Nephron progenitor cell (in vitro differentiated cells): Measurements from ENCODE around the gene OPN1SW.
A peak's percentile ranks its signal among the peaks of the same experiment; 100 is the strongest.

ENCODE experiments used
- DNase-seq: peaks from one replicate; pipeline ENCODE4 v3.0.0; 2021
- H3K27ac Mint-ChIP-seq: 2 replicates; pipeline ENCODE4 v1.8.0; 2021; ENCODE audit warnings: mild to moderate bottlenecking, moderate library complexity, mixed read lengths
- H3K27me3 Mint-ChIP-seq: 2 replicates; pipeline ENCODE4 v1.8.0; 2021; ENCODE audit warnings: mild to moderate bottlenecking, low read depth, mixed read lengths; ENCODE audit not compliant: poor library complexity
- H3K36me3 Mint-ChIP-seq: 2 replicates; pipeline ENCODE4 v1.8.0; 2021; ENCODE audit warnings: low read depth, mixed read lengths
- H3K4me1 Mint-ChIP-seq: 2 replicates; pipeline ENCODE4 v1.8.0; 2021; ENCODE audit warnings: mixed read lengths
- H3K4me3 Mint-ChIP-seq: 2 replicates; pipeline ENCODE4 v1.8.0; 2021; ENCODE audit warnings: mild to moderate bottlenecking, moderate library complexity, mixed read lengths
- H3K9me3 Mint-ChIP-seq: 2 replicates; pipeline ENCODE4 v1.8.0; 2021; ENCODE audit warnings: mild to moderate bottlenecking, moderate library complexity, mixed read lengths
- TF ChIP-seq, protein P1 (sequence below): fragments of 200-600 bp; sonication (generic); IDR thresholded peaks from 2 replicates; pipeline ENCODE4 v1.5.0; 2021; ENCODE audit warnings: antibody characterized with exemption

The OPN1SW gene

GRCh38 chr7:128805225-128805624 lies 29.6 kb upstream of the OPN1SW start:
- Mint-ChIP-seq H3K36me3 (peaks cover 55% of the 10 kb centered on the region), H3K4me3 (no peak overlapping the region), H3K4me1 (peaks cover 16% of the 10 kb centered on the region), H3K9me3 (no peaks in the 10 kb centered on the region), H3K27me3 (no peaks in the 10 kb centered on the region), H3K27ac (no peak overlapping the region)
- no peak for DNase-seq
- TF ChIP-seq, protein P1, sequence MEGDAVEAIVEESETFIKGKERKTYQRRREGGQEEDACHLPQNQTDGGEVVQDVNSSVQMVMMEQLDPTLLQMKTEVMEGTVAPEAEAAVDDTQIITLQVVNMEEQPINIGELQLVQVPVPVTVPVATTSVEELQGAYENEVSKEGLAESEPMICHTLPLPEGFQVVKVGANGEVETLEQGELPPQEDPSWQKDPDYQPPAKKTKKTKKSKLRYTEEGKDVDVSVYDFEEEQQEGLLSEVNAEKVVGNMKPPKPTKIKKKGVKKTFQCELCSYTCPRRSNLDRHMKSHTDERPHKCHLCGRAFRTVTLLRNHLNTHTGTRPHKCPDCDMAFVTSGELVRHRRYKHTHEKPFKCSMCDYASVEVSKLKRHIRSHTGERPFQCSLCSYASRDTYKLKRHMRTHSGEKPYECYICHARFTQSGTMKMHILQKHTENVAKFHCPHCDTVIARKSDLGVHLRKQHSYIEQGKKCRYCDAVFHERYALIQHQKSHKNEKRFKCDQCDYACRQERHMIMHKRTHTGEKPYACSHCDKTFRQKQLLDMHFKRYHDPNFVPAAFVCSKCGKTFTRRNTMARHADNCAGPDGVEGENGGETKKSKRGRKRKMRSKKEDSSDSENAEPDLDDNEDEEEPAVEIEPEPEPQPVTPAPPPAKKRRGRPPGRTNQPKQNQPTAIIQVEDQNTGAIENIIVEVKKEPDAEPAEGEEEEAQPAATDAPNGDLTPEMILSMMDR = no peak

GRCh38 chr7:128804484-128804883 lies 28.9 kb upstream of the OPN1SW start:
- TF ChIP-seq, protein P1 = no peak
- Mint-ChIP-seq H3K27ac (peak overlapping the region; percentile 91), H3K36me3 (peaks cover 55% of the 10 kb centered on the region), H3K9me3 (no peaks in the 10 kb centered on the region), H3K4me3 (no peak overlapping the region), H3K4me1 (peaks cover 20% of the 10 kb centered on the region), H3K27me3 (no peaks in the 10 kb centered on the region)
- DNase-seq = no peak

DNA sequence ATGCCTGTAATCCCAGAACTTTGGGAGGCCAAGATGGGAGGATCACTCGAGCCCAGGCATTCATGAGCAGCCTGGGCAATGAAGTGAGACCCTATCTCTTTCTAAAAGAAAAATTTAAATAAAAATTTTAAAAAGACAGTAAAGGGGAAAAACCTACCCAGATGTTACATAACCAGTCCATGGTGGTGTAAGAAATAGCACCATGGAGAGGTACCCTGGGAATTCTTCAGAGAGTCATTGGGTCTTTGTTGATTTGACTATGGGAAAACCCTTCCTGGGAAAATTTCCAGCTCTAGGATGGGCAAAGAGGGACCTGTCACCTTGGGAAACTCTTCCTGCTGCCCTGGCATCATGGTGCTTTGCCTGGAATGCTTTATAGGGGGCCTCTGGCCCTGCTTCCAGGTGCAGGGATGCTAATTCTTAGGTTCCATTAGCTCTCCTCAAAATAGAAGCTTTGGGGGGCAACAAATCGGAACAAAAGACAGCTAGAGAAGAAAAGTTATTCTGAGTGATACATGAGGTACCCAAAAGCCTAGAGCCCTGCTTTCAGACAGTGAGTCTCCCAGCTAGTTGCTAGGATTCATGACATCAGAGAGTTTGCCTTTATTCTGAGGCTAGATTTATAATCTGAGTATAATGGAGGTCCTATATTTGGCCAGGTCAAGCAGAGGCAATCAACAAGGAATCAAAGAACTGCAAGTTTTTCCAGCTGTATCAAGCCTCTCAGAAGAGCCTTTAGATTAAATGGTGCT lies 26.2 kb upstream of the OPN1SW start:
- H3K9me3 Mint-ChIP-seq = peaks cover 5% of the 10 kb centered on the region
- TF ChIP-seq, protein P1 = no peak
- no peak for DNase-seq
- no peak overlapping the region for H3K4me3 Mint-ChIP-seq
- H3K4me1 Mint-ChIP-seq = peaks cover 29% of the 10 kb centered on the region
- no peaks in the 10 kb centered on the region for H3K27me3 Mint-ChIP-seq
- no peak overlapping the region for H3K27ac Mint-ChIP-seq
- peaks cover 65% of the 10 kb centered on the region for H3K36me3 Mint-ChIP-seq

- peaks cover 5% of the 10 kb centered on the region for H3K9me3 Mint-ChIP-seq
- no peak for DNase-seq
- peaks cover 64% of the 10 kb centered on the region for H3K36me3 Mint-ChIP-seq
- peak overlapping the region; percentile 23 for H3K27ac Mint-ChIP-seq
- no peaks in the 10 kb centered on the region for H3K27me3 Mint-ChIP-seq
- no peak overlapping the region for H3K4me3 Mint-ChIP-seq
- peaks cover 29% of the 10 kb centered on the region for H3K4me1 Mint-ChIP-seq
- TF ChIP-seq, protein P1 = no peak
These were observed 25.4 kb upstream of the OPN1SW start for GRCh38 chr7:128801003-128801402.

DNA sequence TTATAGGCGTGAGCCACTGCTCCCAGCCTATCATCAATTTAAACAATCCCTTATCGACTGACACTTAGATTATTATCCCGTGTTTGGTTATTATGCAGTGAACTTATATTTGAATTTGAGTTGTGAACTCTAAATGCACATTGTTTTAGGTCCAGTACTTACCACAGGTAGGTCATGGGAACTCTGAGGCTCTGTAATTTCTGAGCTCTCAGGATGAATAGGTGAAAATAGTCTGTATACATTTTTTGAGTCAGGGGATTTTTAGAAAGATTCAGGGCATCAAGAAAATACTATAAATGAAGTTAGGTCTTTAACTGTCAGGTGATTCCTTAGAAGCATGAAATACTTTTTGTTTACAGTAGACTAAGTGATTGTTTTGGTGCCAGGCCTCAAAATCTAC lies 25.0 kb upstream of the OPN1SW start:
- DNase-seq = no peak
- H3K27me3 Mint-ChIP-seq = no peaks in the 10 kb centered on the region
- H3K4me3 Mint-ChIP-seq = no peak overlapping the region
- H3K9me3 Mint-ChIP-seq = peaks cover 5% of the 10 kb centered on the region
- no peak overlapping the region for H3K27ac Mint-ChIP-seq
- peaks cover 64% of the 10 kb centered on the region for H3K36me3 Mint-ChIP-seq
- TF ChIP-seq, protein P1 = no peak
- peaks cover 29% of the 10 kb centered on the region for H3K4me1 Mint-ChIP-seq

DNA sequence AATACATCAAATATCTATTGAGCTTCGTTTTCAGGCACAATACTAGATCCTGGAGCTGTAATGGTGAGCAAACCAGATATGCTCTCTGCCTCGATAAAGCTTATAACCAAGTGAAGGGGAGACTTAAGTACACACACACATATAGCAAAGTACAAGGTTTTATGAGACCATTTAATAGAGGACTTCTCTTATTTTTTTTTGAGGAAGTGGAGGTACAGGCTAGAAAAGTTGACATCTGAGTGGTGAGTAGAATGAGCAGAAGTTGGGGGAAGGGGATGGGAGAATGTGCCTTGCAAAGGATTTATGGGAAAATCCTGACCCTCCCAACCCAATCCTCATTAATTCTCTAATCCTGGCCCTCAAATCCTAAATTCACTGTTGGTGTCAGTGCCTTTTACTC lies 23.9 kb upstream of the OPN1SW start:
- TF ChIP-seq, protein P1 = no peak
- Mint-ChIP-seq H3K27me3 (peaks cover 3% of the 10 kb centered on the region), H3K36me3 (peaks cover 64% of the 10 kb centered on the region), H3K9me3 (peaks cover 5% of the 10 kb centered on the region), H3K27ac (no peak overlapping the region), H3K4me1 (peaks cover 20% of the 10 kb centered on the region), H3K4me3 (no peak overlapping the region)
- no peak for DNase-seq
